ENCODE data around the gene CCR9.

The CCR9 gene

DNA sequence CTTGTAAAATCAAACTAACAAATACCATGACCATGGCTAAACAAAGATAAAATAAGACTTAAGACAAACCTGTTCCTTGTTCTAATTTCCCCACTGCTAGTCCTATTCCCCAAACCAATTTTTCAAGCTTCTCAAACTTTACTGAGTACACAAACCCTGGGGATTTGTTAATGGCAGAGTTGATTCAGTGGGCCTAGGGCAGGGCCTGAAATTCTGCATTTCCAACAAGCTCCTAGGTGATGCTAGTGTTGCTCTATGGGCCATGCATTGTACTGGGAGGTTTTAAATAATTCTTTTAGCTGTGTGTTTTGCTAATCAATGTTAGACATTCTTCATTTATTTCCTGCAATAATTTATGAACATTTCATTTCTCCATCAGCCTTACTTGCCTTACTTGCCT lies 13.3 kb upstream of the CCR9 start:
- no peak for DNase-seq

DNA sequence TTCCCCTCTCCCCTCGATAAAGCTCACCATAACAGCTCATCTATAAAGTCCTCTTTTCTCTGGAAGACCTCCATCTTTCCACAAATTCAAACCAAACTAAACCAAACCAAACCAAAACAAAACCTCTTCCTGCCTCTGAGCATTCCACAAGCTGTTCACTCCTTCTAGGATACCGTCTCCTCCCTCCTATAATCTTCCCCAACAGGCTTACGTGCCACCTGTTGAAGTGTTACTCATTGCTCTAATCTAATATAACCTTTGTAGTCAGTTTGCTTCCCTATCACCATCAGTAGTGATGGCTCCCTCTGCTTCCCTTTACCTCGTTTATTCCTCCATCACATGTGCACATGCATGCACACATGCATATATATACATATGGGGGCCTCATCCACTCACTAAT lies 12.7 kb upstream of the CCR9 start:
- peak in 1 of 2 experiments; percentile 43 for DNase-seq

DNA sequence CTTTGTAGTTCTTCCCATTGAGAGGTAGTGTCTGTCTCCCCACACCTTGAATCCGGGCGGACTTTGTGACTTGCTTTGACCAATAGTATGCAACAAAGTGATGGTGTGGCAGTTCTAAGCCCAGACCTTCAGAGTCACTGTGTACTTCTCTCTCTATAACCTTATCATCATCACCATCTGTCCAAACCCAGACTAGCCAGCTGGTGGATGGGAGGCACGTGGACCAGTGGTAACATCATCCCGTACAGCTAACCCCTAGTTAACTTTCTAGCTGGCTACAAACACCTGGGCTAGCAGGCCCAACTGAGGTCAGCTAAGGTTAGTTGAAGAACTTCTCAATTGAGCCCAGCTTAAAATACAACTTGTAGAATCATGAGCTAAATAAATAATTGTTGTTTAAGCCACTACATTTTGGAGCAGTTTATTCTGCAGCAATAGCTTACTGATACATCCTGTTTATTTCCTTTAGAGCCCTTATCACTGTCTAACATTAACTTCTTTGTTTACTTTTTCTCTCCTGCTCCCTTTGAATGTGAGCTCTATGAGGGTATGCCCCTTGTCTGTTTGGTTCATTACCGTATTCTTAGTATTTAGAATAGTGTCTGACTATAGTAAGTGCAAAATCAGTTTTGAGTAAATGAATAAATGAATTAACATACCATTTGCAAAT lies 11.5 kb upstream of the CCR9 start:
- peak; percentile 51 to 82 for DNase-seq

DNA sequence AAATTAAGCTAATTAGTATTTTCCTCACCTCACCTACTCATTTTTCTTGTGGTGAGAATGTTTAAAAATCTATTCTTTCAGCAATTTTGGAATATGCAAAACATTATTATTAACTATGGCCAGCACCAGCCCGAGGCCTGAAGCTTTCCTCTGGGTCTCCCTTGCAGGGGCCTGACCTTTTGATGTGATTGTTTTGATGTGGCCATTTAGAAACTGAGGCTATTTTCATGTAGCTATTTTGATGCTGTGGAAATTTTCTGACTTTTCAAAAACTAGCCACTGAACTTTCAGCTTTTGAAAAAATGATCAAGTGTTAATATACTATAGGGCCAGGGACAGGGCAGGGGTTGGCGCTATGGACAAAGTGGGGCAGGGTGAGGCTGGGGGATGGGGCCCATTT lies 8.2 kb upstream of the CCR9 start:
- DNase-seq: no peak

DNA sequence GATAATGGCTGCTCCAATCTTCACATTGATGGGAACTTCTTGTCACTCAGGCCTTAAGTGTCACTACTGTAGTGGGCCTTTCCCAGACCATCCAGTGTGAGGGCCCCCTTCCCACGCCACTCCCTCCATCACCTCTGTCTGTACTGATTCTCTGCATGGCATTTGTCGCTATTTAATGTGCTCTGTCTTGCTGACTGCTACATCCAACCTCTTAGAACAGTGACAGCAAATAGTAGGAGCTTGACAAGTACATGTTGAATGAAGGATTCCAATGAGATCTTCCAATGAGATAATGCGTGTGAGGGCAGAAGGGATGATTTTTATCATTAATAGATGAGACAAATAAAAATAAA lies 5.6 kb upstream of the CCR9 start:
- DNase-seq: no peak

DNA sequence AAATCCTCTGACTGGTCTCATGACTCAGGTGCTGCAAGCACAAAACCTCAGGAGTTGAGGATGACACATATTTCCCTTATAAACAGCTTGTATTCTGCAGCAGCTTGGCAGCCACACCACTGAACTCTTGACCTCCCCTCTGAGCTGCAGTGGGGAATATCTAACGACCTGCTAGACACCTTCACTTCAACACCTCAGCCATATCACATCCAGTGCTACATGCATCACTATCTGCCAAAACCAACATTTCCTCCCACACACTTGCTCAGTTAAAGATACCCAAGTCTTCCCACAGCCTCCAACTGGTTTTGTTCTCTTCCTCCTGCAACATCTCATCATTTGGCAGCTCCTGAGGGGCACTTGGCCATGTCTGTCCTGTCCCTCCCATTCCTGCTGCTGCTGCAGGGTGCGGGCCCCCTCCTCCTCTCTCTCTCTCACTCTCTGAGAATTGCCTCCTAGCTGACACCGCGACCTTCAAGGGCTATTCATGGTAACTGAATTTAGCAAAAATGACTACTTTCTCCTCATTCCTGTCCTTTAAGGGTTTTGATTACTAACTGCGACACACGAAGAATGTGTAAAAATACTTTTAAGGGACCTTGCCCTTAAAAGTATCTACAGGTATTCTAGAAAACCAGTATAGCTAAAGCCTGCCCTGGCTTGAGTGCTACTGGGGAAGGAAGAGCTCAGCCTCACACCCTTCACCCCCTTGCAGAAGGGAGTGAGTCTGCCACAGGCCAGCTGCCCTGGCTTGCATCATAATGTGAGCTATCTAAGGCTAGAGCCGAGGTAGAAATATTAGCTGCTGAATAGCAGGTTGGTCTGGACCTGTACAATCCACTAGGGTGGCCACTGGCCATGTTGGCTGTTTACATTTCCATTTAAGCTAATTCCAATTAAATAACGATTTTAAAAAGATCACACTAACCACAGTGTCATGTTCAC lies 5.0 kb upstream of the CCR9 start:
- no peak for DNase-seq

DNA sequence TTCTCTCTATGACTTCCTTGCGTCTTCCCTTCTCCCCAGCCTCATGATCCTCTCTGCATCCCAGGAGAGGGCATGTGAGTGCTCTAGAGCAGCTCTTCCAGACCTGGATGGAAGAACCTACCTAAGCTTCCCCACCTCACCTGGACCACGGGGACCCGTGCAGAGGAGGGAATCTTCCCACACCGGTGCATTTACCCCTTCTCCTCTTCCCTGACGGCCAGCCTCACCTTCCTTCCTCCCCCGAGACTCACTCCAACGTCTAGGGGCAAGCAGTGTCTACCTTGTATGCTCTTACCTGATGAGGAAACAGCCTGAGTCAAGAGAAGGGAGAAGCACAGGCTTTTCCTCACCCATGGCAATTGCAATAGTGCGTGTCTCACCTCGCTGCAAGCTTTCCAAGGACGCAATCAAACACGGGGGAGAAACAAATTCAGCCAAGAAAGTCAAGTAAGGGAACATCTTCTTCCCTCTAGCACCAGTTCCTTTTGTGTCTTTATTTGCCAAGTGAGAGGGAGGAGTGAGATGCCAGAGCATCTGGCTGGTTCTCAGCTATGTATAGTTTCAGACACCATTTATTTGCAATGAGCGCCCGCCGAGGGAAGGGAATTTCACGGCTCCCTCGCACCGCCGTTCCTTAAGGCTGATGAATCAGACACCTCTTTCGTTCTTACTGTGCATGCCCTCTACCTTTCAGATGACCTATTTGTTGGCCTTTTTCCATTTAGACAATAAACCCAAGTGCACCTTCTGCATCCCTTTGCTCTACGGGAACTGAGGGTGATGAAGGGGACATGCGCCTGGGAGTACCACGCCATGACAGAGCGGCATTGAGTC lies 1.8 kb upstream of the CCR9 start:
- DNase-seq: no peak

DNA sequence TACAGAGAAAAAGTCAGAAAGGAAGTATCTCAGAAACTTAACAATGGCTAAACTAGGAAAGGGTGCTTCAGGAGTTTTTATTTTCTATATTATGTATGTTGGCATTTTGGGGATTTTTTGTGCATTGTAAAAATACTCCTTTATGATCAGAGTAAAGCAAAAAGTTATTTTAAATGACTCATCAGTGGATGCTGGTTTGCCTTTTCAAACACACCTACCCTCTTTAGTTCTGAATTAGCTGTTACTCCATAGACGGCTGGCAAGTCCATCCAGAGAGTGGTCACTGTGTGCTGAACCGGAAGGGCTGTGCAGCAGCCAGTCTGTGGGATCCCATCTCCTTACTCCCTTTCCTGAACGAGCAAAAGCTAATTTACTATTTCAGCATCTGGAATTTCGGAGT lies 942 bp downstream of the CCR9 start:
- DNase-seq: no peak

DNA sequence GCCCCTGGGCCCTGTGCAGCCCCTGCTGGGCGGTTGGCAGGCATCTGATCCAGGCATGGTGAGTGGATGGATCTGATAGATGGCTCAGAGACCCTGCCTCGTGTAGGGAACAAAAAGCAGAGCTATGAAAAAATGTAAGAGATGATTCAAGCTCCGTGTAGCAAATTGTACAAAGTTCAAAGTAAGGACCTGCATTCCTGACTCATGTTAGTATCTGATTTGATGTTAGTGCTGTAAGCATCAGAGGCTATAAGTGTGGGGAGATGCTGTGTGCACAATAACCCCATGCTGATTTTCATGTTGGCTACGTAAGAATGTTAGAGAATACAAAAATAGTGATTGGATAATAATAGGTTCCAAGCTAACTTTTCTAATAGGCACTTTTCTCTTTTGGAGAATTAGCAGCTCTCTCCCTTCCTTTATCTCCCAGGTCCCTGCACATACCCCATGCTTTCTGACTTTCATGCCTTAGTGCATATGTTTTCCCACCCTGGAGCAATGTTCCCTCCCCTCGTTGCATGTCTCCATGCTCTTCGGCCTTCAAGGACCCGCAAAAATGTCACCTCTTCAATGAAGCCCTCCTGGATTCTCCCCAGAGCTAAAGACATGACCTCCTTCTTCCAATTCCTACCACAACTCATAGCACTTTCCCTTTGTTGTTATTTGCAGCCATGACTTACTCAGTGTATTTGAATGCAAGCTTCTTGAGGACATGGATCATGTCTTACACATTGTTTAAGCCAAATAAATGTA lies 1.6 kb downstream of the CCR9 start:
- DNase-seq: no peak

DNA sequence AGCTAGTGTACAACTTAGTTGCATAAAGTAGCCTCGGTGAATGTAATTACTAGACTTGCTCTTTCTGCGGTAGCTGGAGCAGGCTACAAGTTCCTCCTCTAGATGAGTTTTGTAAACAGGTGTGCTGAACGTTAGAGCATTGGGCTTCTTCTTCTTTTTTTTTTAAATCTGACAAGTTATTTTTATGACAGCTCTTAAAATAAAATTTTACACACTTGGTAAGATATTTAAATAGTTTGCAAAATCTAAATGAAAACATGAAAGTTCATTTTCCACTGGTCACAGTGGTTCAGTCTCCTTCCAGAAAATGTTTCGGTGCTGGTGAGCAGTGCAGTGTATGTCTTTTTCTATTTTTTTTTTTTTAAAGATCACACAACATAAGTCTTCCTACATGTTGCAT lies 3.0 kb downstream of the CCR9 start:
- no peak for DNase-seq

DNA sequence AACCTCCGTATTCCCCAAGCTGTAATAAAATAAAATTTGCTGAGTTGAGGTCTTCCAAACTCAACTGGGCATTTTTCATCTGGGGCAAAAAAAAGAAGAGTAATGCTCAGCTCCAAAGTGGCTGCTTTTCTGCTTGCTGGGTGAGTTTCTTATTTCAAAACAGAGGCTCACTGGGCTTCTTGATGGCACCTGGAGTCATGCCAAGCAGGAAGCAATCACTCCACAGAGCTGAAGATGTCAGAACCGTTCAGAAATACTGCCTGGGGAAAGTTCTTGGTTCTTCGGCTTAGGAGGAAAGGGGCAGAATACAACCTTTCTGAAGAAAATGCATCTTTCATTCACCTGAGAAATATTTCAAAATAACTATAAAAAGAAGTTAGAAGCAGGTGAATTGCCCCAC lies 4.1 kb downstream of the CCR9 start:
- peak in 1 of 2 experiments; percentile 35 for DNase-seq

DNA sequence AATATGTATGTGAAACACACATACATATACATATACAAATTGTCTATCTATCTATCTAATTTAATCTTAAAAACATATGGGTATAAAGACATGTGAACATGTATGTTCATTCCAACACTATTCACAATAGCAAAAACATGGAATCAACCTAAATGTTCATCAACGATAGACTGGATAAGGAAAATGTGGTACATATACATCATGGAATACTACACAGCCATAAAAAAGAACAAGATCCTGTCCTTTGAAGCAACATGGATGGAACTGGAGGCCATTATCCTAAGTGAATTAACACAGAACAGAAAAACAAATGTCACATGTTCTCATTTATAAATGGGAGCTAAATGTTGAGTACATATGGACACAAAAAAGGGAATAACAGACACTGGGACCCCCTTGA lies 5.8 kb downstream of the CCR9 start:
- no peak for DNase-seq

DNA sequence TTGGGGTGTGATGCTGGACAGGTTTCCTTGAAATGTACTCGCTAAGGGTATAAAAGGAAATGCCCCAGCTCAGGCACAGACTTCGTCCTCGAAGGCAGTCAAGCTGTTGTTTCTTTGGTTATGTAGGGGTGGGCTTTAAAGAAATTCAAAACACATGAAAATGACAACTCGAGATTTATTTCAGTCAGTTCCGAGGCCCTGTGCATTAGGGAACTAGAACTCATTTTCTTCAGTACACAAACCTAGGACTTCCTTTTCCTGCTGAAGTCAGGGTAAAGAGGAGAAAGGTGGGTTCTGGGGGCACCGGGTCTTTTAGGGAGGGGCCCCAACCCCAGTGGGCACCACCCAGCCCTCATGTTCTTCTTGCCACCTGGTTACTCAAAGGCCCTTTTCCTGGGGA lies 7.7 kb downstream of the CCR9 start:
- no peak for DNase-seq

DNA sequence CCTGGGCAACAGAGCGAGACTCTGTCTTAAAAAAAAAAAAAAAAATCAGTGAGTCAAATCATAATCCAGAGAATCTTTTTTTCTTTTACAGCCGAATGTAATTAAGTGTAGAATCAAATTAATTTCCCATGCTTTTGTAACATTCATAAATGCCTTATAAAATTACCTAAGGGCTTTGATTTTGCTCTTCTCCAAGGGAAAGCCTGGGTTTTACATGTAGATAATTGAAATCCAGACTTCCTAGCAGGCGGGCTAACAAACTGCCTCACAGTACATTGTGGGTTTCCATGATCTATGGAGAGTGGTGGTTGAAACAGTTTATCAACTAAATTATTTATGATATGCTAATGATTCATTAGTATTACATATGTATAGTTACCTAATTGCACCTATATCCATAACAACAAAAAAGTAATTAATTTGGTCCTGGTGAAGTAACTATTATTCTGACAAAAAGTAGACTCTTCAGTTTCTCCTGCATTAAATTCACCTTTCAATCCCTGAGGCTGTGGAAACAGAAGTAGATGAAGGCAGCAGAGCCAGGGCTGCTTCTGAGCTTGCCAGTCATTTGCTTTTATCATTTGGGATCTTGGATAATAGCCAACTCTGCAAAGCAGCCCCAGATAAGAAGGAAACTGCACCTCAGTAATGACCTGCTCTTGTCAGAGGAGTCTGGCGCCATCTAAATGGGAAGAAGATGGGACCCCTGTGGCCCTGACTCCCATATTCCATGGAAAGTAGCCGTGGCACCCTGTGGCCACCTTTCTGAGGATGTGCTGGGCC lies 9.5 kb downstream of the CCR9 start:
- no peak for DNase-seq

DNA sequence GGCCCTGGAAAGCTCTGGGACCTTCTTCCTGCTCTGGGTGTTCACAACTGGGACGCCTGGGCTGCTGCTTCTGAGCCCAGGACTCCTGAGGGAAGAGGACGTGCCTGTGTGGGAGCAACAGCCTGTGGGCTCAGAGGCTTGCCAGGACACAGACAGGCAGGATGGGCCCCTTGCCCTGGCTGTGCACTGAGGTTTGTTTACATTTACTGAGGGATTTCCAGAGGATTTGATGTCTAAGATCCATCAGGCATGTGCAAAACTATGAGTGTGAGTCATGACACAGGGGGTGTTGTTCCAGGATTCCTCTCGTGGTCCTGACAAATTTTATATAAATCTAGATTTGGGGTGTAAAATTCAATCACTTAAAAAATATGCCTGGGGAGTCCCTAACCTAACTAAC lies 10.6 kb downstream of the CCR9 start:
- DNase-seq: no peak

DNA sequence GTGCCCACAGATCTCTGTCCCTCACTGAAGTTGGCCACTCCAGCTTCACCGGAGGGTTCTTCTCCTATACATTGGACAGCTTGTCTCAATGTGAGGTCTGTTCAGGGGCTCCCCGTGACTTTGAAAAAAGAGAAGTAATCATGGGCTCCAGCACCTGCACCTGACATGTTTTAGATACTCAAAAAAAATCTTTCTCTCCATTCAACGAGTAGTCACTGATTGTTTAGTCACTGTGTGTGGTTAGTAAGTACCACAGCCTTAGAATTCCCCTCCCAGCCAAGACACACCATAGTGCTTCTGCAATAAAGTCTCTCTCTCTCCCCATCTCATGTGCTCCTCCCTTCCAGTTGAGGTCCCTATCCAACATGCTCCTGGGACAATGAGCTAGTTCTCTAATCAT lies 18.6 kb downstream of the CCR9 start:
- no peak for DNase-seq

DNA sequence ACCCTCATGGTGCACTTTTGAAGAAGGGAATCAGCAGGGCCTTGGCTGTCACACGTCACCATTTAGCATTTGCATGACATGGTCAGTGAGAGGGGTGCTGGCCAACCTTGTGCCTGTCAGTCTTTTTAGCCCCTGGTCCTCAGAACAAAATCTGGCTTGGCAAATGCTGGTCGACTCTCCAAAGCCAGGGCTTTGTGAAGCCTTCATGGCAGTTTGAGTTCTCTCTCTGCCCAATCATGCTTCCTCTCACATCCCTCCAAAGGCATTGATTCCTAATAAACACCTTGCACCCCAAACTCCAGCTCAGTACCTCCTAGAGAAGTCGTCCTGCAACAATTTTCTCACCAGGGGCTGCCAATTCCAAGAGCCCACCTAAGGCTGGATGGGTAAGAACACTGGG lies 19.4 kb downstream of the CCR9 start:
- no peak for DNase-seq

DNA sequence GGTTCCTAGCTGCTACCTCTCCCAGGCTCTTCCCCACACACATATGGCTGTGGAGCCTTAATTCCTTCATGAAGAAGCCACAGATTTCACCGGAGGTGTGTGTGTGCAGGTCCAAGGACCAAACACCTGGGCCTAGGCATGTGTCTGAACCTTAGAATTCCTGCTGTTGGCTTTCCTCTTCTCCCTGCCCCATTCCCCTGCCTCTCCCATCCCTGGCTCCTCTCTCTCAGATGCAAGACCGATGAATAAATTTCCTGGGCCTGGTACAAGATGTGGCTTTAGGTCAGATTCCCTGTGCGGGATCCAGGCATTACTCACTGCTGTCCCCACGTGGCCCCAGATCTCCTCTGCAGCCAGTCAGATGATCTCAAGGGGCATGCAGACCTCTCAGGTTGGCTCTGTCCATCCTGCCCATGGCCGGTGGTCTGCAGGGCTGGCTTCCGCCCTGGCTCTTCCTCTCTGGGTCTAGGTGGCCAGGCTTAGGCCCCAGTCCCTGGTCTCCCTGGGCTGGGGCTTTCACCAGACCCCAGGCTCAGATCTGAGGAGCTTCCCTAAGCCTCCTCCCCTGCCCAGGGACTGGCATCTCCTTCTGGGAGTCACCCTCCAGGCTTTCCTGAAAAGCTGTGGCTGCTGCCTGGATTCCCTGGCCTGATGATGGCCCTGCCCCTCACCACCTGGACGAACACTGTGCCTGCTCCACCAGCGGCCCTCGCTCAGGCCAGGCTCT lies 20.5 kb downstream of the CCR9 start:
- no peak for DNase-seq

DNA sequence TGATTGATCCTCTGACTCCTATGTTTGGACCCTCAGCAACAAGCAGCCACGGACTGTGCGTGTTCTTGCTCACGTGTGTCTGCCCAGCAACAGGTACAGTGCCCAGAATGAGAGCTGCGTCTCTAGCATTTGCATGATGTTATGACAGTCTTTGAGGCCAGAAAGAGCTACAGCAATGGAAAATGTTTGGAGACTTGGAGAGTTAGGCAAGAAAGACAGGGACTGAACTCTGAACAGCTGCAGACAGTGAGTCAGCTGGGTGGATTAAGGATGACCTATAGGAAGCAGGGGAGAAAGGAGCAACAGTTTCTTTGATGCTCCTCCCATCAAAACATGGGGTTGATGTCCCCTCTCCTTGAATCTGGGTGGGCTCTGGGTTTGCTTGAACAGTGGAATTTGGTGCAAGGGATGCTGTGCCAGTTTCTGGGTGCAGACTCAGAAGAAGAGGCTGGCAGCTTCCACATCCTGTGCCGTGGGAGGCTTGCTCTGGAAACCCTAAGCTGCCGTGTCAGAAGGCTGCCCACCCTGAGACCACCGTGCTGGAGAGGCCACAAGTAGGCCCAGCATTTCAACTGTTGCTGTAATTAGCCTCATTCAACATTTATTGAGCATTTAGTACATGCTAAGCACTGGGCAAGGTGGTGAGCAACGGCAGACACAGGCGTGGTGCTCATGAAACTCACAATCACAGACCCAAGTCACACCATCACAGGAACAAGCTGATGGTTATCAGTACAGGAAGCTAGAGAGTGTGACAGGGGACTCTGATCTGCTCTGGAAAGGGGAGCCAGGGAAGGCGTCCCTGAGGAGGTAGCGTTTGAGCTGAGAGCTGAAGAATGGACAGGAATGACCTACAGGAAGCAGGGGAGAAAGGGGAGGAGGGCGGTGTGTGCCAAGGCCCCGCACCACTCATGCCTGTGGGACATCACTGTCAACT lies 21.7 kb downstream of the CCR9 start:
- no peak for DNase-seq

DNA sequence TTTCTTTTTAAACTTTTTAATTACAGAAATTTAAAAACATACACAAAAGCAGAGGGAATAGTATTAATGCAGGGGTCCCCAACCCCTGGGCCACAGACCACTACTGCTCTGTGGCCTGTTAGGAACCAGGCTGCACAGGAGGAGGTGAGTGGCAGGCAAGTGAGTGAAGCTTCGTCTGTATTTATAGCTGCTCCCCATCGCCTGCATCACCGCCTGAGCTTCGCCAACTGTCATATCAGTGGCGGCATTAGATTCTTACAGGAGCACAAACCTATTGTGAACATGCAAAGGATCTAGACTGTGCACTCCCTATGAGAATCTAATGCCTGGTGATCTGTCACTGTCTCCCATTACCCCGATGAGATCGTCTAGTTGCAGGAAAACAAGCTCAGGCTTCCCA lies 22.4 kb downstream of the CCR9 start:
- DNase-seq: no peak
